Stimulated activated CD4-positive, alpha-beta T cell treated with anti-CD3 and anti-CD28 coated beads, Interleukin-4, amount 100 ng/mL, for 1 hour (primary cell): ENCODE data around the gene ABHD11.
"Not testable (repeated sequence)": the region's sequence is repeated elsewhere in the genome, so short reads cannot be mapped to it uniquely, and the experiment has no call there.

Experiments used
- DNase-seq: peaks from one replicate; pipeline ENCODE4 v3.0.0-alpha.2; 2020

The ABHD11 gene

DNA sequence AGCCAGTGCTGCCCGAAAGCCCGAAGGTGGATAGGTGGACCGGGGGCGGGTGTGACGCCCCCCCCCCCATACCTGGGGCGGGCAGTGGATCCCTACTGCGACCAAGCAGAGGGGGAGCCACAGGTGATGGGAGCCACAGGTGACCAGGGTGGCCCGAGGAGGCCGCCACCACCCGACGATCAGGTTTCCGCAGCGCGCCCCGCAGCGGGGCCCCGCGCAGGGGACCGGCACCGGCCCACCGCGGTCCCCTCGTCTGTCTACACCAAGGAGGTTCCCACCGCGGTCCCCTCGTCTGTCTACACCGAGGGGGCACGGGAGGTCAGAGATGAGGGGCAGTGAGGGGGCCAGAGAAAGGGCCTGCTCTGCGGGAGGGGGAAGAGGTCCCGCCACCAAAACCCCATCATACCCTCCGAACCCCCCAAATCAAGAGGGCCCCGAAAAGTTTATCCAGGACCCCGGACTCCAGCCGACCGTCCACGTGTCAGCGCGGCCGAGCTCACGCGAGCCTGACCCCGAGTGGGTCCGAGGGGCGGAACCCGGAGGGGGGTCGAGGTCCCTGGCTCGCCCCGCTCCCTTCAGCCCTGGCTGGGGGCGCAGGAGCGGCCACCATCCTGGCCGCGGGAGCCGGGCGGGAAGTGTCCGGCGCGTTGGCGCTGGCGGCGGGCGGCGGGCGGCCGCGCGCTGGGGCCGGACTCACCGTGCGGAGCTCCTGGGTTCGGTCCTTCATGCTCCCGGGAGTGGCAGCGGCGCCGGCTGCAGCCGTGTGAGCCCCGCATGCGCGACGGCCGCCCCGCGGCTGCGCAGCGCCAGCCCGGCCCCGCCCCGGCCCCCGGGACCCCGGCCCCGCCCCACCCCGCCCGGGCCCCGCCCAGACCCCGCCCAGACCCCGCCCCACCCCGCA lies 19.4 kb downstream of the ABHD11 start, which contains the start of gene STX1A:
Gene STX1A, minus strand, starts transcription at position 765 of the 901 bp plus-strand sequence. Its CDS starts 38 bp downstream, at position 727.
- peak; percentile 73 for DNase-seq

DNA sequence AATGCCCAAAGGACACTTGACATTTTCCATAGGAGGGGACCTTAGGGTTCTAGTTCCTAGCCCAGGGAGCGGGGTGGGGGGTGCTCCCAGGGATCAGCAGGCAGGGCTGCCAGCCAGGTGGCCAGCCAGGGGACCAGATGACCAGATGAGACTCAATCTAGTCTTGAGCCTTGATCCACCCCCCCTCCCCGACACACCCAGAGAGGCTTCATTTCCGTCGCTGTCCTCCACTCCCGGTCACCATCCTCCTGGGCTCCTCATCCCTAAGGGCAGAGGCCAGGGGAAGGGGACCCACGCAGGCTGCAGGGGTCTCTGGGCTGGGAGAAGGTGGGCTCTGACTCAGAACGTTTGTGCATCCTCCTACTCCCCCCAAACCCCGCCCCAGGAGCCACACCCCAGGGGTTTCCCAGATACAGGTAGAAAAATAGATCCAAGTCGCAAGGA lies 20.1 kb downstream of the ABHD11 start:
- DNase-seq, result peak; percentile 39

DNA sequence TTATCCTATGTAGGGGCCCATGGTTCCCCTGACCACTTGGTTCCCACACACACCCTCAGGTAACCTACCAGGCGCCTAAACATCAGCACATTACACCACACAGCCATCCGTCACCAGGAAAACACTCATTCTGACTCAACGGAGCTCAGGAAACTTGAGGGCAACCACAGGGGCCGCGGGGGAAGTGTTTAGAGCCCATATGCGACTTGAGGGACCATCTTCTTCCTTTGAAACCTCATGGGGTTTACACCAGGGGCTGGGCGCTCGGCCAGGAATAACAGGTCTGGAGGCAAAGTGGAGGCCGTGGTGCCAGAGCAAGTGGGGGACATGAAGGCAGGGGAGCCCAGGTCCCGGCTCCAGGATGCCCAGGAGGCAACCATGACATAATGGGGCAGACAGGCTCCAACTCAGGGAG lies 20.6 kb downstream of the ABHD11 start:
- DNase-seq, result peak; percentile 73

DNA sequence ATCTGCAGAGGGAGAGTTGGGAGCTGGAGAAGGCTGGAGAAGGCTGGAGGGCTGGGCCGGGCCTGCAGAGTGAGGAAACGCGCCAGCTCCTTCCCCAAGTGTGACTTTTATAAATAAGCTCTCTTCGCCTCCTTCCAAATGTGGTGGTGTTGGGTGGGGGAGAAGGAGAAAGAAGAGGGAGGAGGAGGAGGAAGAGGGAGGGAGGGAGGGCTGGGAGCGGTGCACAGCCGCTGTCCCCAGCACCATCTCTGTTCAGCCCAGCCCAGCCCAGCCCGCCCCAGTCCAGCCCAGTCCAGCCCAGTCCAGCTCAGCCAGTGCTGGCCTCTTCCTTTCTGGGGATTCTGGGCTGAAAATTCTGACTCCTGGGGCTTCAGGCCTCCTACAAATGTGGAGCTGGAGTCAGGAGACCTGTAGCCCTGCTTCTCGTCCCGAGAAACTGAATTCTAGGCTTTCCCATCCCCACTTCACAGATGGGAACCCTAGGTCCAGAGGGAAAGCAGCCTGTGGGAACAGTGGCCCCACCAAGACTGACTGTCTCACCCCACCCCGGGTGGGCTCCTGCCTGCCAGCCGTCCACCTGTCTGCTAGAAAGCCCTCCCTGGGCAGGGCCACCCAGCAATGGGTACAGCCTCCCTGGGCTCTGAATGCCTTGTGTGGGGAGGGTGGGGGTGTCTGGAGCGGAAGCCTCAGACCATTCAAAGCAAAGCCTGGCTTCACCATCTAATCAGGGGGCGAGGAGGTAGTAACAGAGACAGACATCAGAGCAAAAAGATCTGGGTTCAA lies 21.4 kb downstream of the ABHD11 start:
- DNase-seq, result no peak

DNA sequence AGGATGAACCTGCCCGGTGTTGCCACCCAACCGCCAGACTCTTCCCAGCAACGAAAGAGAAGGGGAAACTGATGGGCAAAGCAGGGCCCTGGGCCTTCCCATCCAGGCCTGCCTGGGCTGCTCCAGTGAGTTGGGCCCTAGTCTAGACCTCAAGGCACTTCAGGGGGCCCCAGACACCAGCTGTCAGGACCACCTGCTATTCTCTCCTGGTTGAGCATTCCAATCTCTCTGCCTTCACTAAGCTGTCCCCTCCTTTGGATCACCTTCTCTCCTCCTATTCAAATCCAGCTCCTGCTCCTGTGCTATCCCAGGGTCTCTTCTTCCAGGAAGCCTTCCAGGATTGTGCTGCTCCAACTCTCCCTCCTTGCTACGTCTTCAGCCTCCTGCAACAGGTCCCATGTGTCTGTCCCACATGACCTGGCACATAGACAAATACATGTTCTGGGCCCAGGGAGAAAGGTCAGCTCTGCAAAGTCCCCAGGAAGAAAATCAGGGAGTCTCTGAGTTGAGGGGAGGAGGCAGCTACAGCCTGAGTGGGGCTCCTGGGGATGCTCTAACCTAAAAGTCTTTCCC lies 22.2 kb downstream of the ABHD11 start:
- no peak for DNase-seq

DNA sequence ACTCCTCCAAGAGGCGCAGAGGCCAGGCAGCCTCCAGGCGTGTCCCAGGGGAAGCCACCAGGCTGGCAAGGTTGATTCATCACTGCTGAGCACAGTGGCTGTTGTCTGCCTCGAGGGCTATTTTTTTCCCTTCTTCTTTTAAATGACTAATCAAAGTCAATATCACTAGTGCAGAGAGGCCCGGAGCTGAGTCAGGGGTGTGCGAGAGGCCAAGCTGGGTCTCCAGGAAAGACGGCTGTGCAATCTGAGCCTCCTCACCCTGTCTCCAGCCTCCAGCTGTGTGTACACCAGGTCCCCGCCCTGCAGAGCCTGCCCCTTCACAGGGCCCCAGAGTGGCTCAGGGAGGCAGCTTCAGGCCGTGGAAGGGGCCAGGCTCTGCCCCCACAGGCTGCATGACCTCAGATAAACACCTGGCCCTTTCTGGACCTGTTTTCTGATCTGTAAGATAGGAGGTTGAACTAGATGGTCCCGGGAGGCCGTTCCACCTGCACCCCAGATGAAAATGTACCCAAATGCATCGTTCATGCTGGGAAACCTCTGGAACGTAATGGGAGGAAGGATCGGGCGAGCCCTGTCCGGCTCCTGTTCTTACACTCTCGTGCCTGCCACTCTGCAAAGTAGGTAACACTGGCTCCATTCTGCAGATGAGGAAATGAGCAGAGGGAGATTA lies 22.8 kb downstream of the ABHD11 start:
- peak; percentile 57 for DNase-seq

DNA sequence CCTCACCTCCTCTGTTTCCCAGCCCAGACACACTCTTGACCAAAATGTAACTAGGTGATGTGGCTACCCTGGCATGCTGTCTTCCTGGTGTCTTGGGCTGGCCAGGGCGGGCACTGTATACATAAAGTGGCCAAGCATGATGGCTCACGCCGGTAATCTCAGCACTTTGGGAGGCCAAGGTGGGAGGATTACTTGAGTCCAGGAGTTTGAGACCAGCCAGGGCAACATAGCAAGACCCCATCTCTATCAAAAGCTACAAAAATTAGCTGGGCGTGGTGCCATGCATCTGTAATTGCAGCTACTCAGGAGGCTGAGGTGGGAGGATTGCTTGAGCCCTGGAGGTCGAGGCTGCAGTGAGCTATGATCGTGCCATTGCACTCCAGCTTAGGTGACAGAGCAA lies 25.3 kb downstream of the ABHD11 start:
- DNase-seq, result not testable (repeated sequence)

DNA sequence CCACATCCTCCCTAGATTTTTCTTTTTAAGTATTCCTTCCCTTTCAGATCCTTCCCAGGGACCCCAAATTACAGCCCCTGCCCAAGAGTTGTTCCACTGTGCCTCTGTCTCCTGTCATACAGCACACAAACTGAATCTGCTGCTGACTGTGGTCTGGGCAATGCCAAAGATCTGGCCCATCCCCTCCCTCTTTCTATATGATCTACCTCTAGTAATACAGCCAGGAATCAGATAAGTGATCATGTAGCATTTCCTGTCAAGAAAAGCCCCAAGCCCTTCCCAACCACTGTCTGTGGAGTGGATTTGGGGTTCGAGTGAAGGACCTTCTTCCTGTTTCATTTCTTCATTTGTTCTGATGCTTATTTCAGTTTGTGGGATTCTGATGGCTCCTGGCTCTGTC lies 25.8 kb downstream of the ABHD11 start:
- no peak for DNase-seq

DNA sequence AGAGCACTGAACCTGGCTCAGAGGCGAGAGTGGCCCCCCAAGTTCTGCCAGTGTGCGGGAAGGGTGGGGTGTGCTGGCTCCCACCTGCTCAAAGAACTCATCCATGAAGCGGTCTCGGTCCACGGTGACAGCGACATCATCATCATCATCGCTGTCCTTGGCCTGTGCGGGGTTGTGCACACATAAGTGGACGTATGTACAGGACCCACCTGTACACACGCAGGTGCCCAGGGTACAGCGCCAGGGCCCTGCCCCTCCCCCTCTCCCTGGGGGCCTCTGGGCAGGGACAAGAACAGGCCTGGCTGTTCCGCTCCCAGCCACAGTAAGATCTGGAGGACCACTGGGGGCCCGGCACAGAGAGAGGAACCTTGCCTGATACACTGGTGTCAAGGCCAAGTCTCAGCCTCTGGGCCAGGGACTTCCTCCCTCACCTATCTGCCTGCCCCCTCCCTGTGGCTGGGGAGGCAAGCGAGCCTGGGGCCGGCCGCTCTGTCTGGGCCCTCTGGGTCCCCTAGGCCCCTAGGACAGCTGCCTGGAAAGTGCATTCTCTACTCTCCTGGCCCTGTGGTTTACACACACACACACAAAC lies 29.5 kb downstream of the ABHD11 start:
- no peak for DNase-seq

DNA sequence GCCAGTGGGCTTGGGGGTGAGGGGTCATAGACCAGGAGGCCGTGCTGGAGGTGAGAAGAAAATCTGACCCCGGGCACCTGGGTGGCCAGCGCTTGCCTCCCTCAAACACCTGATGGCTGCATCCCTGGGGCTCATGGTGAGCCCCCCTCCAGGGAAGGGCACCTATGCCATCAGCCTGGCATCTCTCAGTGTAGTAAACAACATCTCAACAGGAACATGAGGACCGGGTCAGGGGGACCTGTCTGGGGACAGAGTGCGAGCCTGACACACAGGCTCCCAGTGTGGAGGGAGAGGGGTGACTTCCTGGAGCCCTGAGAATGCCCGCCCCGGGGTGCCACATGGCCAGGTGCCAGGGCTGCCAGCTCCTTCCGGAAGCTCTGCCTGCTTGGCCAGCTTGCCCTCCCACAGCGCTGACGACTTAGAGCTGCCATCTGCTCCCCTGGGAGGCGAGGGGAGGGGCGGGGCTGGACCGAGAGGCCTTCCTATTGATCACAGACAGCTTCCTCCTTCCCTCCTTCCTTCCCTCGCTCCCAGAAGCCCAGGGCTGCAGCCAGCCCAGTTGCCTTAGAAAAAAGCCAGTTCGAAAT lies 31.5 kb downstream of the ABHD11 start:
- no peak for DNase-seq

DNA sequence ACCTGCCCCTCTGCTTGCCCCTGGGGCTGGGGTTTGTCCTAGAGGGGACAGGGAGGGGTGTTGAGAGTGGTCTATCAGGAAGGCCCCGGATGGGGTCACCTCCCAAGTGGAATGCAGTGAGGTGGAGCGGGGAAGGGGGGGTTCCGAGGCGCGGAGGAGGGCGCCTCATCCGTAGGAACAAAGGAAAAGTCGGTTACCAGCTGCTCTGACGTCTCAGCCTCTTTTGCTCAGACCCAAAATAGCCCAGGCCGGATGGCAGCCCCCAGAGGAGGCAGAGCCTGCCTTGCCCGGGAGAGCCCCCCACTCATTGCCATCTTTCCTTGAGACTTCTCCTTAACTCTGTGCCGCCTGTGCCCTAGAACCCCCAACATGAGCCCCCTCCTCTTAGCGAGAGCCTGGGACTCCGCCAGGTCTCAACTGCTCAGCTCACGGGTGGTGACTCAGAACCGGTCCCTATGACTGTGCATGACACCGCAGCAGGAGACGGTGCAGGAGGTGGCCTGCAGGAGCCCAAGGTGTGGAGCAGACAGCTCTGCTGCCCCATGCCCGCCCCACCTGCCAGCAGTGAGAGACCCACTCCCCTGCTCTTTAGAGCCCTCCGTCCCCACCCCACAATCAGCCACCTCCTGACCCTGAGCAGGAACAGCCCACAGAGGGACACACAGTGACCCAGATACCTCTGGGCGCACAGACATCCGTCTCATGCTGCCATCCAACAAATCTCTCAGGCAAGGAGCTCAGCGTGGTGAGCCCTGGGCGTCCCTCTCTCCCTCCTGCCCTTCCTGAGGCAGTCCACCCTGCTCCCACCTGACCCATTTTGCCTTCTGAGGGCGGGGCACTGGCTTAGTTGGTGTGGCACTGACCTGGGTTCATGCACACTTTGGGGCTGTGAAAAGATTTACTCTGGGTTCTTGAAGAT lies 32.2 kb downstream of the ABHD11 start:
- peak; percentile 47 for DNase-seq

DNA sequence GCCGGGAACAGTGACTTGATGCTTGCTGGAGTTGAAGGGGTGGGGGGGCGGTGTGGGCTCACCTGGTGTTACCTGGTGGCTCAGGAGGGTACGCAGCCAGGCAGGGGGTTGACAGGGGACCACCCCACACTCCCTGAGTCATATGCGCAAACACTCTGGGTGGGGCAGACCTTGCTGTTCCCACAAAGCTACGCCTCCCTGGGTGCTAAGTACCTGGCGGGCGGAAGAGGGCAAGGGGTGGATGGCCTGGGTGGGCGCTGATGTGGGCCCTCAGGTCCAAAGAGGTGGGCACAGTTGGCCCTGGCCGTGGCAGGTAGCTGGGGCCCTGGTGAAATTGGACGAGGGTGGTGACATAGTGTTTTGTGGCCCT lies 33.1 kb downstream of the ABHD11 start:
- DNase-seq, result no peak

DNA sequence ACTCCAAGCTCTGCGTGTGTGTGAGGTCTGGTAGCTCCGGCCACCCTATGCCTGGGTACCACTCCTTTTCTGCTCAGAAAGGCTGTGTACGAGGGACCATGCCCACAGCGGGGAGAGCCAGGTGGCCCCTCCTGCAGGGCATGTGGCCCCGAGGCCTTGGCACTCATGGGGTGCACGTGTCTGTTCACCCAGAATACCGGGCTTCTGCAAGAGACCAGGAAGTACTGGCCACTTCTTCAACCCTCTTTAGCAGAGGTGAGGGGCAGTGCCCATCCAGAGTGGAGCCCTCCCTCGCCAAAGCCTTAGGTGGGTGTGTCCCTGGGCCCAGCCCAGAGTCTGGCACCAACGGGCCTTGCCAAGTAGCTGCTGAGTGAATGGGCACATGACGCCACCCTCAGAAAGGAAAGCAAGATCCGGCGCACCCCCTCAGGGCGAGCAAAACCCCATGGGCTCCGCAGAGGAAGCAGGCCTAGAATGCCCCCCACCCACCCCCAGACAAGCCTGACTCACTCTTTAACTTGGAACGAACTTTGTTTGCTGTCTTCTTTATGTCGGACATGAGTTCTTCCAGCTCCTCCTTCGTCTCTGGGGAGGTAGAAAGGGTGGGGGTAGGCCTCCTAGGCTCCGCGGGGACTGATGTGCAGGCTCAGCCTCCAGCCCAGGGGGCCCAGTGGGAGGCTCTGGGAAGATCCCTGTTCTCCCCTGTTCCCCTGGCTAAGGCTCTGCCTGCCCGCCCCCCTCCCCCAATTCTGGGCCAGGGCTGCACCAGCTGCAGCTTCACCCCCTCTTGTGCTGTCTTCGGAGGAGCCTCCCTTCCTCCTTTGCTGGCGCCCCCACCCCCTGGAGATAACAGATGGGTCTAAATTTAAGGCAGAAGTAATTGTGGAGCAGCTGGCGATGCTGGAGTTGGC lies 33.7 kb downstream of the ABHD11 start:
- no peak for DNase-seq

DNA sequence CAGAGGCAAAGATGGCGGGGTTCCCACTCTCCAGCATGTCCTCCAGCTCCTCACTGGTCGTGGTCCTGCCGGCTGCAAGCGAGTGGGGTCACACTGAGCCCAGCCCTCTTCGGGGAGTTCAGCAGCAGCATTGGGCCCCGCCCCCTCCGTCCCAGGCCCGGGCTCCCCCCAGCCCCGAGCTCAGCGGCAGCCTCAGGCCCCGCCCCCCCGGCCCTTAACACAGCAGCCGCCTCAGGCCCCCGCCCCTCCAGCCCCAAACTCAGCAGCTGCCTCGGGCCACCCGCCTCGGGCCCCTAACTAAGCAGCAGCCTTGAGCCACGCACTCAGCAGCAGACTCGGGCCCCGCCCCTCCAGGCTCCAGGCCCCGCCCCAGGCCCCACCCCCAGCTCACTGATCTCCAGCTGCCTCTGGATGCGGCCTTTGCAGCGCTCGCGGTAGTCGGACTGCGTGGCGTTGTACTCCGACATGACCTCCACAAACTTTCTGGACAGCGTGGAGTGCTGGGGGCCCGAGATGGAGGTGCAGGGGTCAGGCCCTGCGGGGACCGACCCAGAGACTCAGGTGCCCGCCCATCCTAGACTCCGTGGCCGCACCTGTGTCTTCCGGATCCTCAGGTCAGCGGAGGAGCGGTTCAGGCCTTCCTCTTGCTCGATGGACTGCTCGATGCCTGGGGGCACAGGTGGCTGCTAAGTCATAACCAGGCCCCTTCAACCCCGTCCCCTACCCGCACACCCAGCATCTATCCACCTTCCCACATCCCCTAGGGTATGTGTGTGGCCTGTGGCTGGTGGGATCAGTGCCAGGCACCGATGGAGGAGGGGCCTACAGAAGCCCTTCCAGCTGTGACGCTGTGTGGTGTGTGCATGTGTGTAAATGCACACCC lies 34.6 kb downstream of the ABHD11 start:
- DNase-seq, result peak; percentile 50

DNA sequence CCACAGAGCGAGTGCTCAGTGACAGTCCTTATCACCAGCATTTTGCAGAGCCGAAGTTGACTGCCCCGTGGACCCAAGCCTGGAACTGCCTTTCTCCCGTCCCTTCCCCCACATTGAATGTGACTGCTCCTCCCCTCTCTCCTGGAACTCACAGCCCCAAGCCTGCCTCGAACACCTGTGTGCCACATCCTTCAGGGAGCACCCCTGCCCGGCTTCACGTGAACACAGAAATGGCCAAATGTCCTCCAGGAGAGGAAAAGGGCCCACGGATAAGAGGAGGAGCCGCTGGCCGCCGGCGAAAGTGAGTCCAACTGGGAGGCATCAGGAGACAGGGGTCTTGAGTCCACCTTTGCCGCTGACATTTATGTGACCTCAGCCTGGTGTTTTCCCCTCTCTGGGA lies 35.4 kb downstream of the ABHD11 start:
- DNase-seq, result no peak

DNA sequence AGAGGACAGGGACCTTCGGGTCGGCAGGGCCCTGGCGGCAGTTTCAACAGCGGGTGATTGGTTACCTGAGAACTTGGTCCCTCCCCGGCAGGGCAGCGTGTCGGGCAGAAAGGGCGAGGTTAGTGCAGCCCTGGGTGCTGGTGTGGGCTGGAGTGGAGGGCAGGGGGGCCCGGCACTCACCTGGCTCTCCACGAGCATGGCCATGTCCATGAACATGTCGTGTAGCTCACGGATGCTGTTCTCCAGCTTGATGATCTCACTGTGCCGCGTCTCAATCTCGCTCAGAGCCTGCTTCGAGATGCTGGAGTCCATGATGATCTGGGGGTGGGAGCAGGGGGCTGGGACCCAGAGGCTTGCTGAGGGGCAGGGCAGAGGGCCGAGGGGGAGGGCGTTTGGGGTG lies 35.9 kb downstream of the ABHD11 start:
- DNase-seq, result no peak

DNA sequence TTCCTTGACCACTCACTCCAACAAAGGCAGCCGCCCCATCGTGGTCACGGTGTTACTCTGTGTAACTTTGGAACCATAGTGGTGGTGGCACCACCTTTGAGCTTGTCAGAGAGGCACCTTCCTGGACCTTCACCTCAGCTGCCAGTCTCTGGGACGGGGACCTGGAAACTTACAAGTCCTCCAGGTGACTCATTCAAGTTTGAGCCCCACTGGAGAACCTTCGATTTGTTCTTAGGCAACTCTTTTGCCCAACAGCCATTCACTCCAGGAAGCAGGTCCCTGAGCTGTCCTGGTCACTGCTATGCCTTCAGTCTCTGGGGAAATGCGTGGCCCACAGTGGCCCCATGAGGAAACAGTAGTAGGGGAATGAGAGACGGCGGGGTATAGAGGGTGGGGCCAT lies 36.4 kb downstream of the ABHD11 start:
- no peak for DNase-seq

DNA sequence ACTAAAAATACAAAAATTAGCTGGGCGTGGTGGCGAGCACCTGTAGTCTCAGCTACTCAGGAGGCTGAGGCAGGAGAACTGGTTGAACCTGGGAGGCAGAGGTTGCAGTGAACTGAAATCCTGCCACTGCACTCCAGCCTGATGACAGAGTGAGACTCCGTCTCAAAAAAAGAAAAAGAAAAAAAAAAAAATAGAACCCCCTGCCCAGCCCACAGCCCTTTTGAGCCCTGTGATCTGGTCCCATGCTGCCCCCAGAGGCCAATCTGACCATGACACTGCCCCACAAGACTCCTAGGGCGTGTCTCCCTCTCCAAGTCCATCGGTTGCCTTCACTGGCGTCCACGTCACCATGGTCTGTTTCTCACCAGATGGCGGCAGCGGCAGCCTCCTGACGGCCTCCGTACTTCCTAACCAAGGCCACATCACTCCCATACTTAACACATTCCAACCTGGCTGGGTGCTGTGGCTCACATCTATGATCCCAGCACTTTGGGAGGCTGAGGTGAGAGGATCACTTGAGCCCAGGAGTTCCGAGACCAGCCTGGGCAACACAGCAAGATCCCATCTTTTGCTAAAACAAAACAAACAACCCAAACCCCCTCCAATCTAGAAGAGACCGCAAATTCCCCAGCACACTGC lies 37.1 kb downstream of the ABHD11 start:
- DNase-seq, result peak; percentile 34
